NCI-H226 (cell line): ENCODE data around the gene CADM2.

ENCODE experiments used
- DNase-seq: peaks from one replicate; pipeline ENCODE4 v3.0.0-alpha.2; 2015

The CADM2 gene

DNA sequence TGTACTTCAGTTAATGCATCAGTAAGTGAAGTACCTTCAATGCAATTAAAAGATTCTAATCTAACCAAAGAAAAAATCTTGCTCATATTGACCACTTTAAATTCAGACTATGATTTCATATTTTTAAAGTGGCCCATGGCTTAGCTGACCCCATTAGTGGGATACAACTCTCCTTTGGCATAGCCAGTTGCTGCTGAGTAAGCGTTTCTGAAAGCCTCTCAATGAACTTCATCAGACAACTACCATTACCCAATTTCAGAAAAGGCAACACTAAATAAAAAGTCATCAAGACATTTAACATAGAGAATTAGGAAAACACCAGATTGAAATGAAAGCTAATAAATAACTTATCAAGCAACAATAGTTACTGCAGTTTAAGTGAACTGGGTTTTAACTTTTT, 27.0 kb downstream of the CADM2 start:
- DNase-seq = no peak

- no peak for DNase-seq
Observed at GRCh38 chr3:84987706-84988504, 29.1 kb downstream of the CADM2 start.

- no peak for DNase-seq
Observed at GRCh38 chr3:84989102-84989501, 30.3 kb downstream of the CADM2 start.

DNA sequence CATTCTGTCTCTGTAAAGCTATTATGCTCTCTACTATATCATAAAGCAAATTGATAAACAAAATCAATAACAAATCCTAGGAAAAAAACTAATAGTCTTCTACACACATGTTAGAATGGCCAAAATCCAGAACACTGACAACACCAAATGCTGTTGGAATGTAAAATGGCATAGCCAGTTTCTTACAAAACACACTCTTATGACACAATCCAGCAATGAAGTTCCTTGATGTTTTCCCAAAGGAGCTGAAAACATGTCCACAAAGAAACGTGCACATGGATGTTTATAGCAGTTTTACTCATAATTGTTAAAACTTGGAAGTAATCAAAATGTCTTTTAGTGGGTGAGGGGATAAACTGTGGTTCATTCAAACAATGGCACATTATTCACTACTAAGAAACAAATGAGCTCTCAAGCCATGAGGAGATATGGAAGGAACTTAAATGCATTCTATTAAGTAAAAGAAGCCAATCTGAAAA, 32.7 kb downstream of the CADM2 start:
- DNase-seq = no peak

DNA sequence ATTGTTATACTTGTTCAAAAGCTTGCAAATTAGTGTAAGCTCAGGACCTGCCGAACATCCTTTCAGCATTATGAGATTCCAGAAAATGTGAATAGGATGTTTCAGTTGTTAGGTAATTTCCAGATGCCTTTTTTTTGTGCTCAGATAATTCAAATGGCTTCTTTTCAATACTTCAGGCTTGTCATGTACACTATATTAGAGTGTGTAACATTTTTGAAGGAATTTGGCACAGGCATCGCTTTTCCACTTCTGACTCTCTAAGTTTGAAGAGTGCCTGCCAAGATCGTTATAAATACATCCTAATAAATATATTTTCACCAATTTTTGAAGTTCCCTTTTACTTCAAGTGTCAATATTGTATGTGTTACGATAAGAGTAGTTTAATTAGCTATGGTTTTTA, 35.2 kb downstream of the CADM2 start:
- DNase-seq = no peak

GRCh38 chr3:84998545-84998944, 39.8 kb downstream of the CADM2 start:
- DNase-seq = no peak

DNA sequence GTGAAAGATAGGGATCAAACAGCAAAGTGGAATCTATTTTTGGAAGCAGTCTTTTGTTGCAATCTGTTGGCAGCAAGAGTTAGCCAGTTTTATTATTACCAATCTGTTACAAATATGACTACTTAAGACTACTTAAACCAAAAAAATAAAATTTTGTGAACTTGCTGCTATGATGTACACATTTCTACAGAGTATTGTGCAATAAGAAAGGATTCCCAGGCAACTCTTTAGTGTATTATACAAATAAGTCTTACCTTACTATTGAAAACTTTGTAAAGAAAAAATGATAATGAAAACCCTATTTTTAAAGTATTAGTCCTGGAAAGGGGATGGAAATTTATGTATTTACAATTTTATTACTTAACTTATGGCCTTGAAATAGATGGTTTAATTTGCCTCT, 44.7 kb downstream of the CADM2 start:
- no peak for DNase-seq

GRCh38 chr3:85004147-85004546, 45.4 kb downstream of the CADM2 start:
- no peak for DNase-seq

- no peak for DNase-seq
Observed at GRCh38 chr3:85005946-85006345, 47.2 kb downstream of the CADM2 start.

- DNase-seq = no peak
Observed at GRCh38 chr3:85007195-85008094, 48.7 kb downstream of the CADM2 start.

GRCh38 chr3:85020828-85021227, 62.0 kb downstream of the CADM2 start:
- no peak for DNase-seq

- DNase-seq = no peak
Observed at GRCh38 chr3:85030052-85030451, 71.3 kb downstream of the CADM2 start.

DNA sequence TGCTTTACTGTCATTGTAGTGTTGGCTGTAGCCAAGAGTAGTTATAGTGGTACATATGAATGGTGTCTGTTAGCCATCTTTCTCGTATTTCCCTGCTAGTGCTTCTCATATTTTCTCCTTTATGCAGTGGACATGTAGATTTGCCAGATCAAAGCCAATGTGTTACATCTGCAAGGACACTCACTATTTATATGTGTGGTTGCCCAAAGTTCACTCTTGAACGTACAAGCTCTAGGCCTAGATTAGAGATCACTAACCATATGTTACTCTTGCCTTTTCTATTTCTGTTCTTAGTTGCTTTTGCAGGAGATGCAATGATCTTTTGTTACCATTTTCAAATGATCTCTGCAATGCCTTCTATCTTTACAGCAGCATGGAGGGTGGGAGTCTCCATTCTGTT, 78.4 kb downstream of the CADM2 start:
- no peak for DNase-seq

DNA sequence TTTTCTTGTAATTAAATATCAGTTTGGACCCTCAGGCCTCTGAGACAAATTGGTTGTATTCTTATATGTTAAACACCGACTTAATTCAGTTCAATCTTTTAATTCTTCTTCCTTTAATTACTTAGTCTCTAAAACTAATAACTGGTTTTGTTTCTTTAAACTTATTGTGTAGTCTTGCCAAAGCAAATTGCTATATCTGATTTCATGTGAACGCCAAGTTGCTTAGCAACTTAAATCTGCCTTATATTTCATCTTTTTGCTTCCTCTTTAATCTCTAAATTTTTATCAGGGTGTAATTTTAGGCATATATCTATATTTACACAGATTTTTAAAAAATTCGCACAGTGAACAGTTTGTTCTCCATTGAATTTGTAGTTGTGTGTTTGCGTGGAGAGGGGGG, 82.2 kb downstream of the CADM2 start:
- no peak for DNase-seq

DNA sequence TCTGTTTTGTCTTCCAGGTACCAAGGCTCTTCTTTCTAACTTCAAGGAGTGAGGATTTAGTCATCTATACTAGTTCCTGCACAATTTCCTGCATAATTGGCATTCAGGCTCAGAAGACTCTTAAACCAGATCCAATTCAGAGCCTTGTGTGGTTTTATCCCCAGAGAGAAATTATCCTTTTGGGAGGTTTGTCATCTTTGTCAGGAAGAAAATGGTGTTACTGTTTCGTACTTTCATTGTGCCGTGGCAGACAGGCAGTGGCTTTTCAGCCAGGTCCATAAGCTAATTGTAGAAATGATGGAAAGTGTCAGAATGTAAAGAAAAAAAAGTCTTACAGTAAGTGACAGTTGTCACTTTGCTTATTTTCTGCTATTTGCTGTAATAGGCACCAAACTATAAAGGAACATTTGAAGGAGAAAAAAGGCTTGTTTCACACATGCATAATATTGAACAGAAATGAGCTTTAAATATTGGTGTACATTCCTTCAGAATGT, 82.8 kb downstream of the CADM2 start:
- DNase-seq = no peak

DNA sequence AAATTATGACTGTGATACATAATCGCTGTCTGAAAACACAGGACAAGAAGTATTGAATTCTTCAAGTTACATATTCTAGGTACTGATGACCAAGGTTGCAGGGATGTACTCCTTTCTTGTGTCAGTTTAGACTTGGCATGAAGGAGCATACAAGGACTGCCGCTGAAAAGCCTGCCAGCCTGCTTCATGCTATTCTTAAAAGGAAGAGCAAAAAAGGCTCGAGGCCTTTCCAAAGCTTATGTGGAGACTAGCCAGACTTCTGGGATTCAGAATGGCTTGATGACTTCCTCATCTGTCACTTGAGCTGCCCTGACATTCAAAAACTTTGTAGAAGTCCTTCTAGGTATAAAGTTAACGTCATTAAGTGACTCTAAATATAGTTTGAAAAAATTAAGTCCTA, 92.0 kb downstream of the CADM2 start:
- DNase-seq = no peak

- no peak for DNase-seq
Observed at GRCh38 chr3:85051786-85052185, 93.0 kb downstream of the CADM2 start.

- DNase-seq = no peak
Observed at GRCh38 chr3:85053626-85054025, 94.8 kb downstream of the CADM2 start.

GRCh38 chr3:85054579-85054978, 95.8 kb downstream of the CADM2 start:
- DNase-seq = no peak

- DNase-seq = no peak
Observed at GRCh38 chr3:85068911-85069310, 110.1 kb downstream of the CADM2 start.

- no peak for DNase-seq
Observed at GRCh38 chr3:85074003-85074402, 115.2 kb downstream of the CADM2 start.

DNA sequence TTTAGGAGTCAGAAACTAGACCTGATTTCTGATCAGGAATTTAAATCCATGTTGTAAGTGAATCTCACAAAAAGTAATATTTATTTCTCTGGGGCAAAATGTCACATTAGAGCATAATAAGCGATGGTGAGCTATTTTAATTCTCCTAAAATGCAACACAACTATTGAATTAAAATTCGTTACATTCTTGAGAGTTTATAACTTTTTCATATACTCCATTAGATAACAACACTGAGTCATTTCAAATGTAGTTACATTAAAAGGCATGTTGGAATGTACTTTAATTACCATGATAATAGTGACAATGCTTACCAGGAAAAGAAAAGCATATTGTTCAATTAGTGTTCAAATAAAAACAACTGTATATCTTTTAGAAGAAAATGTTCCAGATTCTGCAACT, 116.9 kb downstream of the CADM2 start:
- no peak for DNase-seq

GRCh38 chr3:85077018-85077417, 118.2 kb downstream of the CADM2 start:
- DNase-seq = no peak
